ENCODE results near the gene USH2A.

The USH2A gene

GRCh38 chr1:215607412-215607811 is 815.8 kb downstream of the USH2A start:
- no peak for TF ChIP-seq ZNF274 (IDR thresholded peaks at IDR 0.05; ENCODE audit: low read depth, low read length)
- H3K4me3 ChIP-seq (ENCODE audit: low read length) = no peak overlapping the region

- no peak overlapping the region for H3K4me3 ChIP-seq (ENCODE audit: low read length)
- no peak for TF ChIP-seq ZNF274 (IDR thresholded peaks at IDR 0.05; ENCODE audit: low read depth, low read length)
Observed at GRCh38 chr1:215606564-215607168, 816.6 kb downstream of the USH2A start.

- TF ChIP-seq ZNF274 (IDR thresholded peaks at IDR 0.05; ENCODE audit: low read depth, low read length) = no peak
- H3K4me3 ChIP-seq (ENCODE audit: low read length) = no peak overlapping the region
Observed at GRCh38 chr1:215606036-215606435, 817.2 kb downstream of the USH2A start.

GRCh38 chr1:215605011-215605621 is 818.1 kb downstream of the USH2A start:
- H3K4me3 ChIP-seq (ENCODE audit: low read length) = no peak overlapping the region
- TF ChIP-seq ZNF274 (IDR thresholded peaks at IDR 0.05; ENCODE audit: low read depth, low read length) = no peak

- no peak overlapping the region for H3K4me3 ChIP-seq (ENCODE audit: low read length)
- no peak for TF ChIP-seq ZNF274 (IDR thresholded peaks at IDR 0.05; ENCODE audit: low read depth, low read length)
Observed at GRCh38 chr1:215603319-215603718, 819.9 kb downstream of the USH2A start.

GRCh38 chr1:215601276-215601675 is 822.0 kb downstream of the USH2A start:
- no peak overlapping the region for H3K4me3 ChIP-seq (ENCODE audit: low read length)
- TF ChIP-seq ZNF274 (IDR thresholded peaks at IDR 0.05; ENCODE audit: low read depth, low read length) = no peak

- no peak overlapping the region for H3K4me3 ChIP-seq (ENCODE audit: low read length)
- no peak for TF ChIP-seq ZNF274 (IDR thresholded peaks at IDR 0.05; ENCODE audit: low read depth, low read length)
Observed at GRCh38 chr1:215600867-215601266, 822.4 kb downstream of the USH2A start.

GRCh38 chr1:215600258-215600792 is 822.9 kb downstream of the USH2A start:
- H3K4me3 ChIP-seq (ENCODE audit: low read length) = no peak overlapping the region
- TF ChIP-seq ZNF274 (IDR thresholded peaks at IDR 0.05; ENCODE audit: low read depth, low read length) = no peak

- no peak overlapping the region for H3K4me3 ChIP-seq (ENCODE audit: low read length)
- TF ChIP-seq ZNF274 (IDR thresholded peaks at IDR 0.05; ENCODE audit: low read depth, low read length) = no peak
Observed at GRCh38 chr1:215599418-215600074, 823.7 kb downstream of the USH2A start.

- H3K4me3 ChIP-seq (ENCODE audit: low read length) = no peak overlapping the region
- no peak for TF ChIP-seq ZNF274 (IDR thresholded peaks at IDR 0.05; ENCODE audit: low read depth, low read length)
Observed at GRCh38 chr1:215597961-215598360, 825.3 kb downstream of the USH2A start.

GRCh38 chr1:215595231-215595630 is 828.0 kb downstream of the USH2A start:
- H3K4me3 ChIP-seq (ENCODE audit: low read length) = no peak overlapping the region
- TF ChIP-seq ZNF274 (IDR thresholded peaks at IDR 0.05; ENCODE audit: low read depth, low read length) = no peak

- no peak overlapping the region for H3K4me3 ChIP-seq (ENCODE audit: low read length)
- no peak for TF ChIP-seq ZNF274 (IDR thresholded peaks at IDR 0.05; ENCODE audit: low read depth, low read length)
Observed at GRCh38 chr1:215594640-215595039, 828.6 kb downstream of the USH2A start.

GRCh38 chr1:215590779-215591491 is 832.3 kb downstream of the USH2A start:
- no peak overlapping the region for H3K4me3 ChIP-seq (ENCODE audit: low read length)
- no peak for TF ChIP-seq ZNF274 (IDR thresholded peaks at IDR 0.05; ENCODE audit: low read depth, low read length)

- no peak overlapping the region for H3K4me3 ChIP-seq (ENCODE audit: low read length)
- TF ChIP-seq ZNF274 (IDR thresholded peaks at IDR 0.05; ENCODE audit: low read depth, low read length) = no peak
Observed at GRCh38 chr1:215589650-215590435, 833.4 kb downstream of the USH2A start.

All from GM08714 (cell line).